ENCODE results near the gene ERC2.

- no peak for TF ChIP-seq FOXM1 (IDR thresholded peaks at IDR 0.05; ENCODE audit: borderline replicate concordance, low read depth)
- no peak for TF ChIP-seq EP300 (IDR thresholded peaks at IDR 0.05; ENCODE audit: borderline replicate concordance)
- no peak for TF ChIP-seq YY1 (IDR thresholded peaks at IDR 0.05; ENCODE audit: low read depth)
- no peak for TF ChIP-seq ZBTB7A (IDR thresholded peaks at IDR 0.05; ENCODE audit: low read depth)
- no peak for TF ChIP-seq MAX (IDR thresholded peaks at IDR 0.05)
- no peak for TF ChIP-seq CREB1 (IDR thresholded peaks at IDR 0.05; ENCODE audit: low read depth)
- no peak for TF ChIP-seq TAF1 (IDR thresholded peaks at IDR 0.05; ENCODE audit: low read depth)
- peak; percentile 44; the same call in 1 of the 2 replicates for TF ChIP-seq RAD21 (IDR thresholded peaks at IDR 0.05; ENCODE audit: low read depth)
- no peak for TF ChIP-seq TCF12 (IDR thresholded peaks at IDR 0.05; ENCODE audit: low read depth)
Observed at GRCh38 chr3:56303487-56303886, 164.8 kb downstream of the ERC2 start.

All from Ishikawa (cell line).